Measurements from ENCODE around the gene RPS6KA4. TPM values are rescaled to one million over a fixed set of nuclear protein-coding genes. Genes with fewer than 3 reads are reported as not detected.

RPS6KA4 gene
- total and polyA plus RNA-seq, 2 of the 13 experiments (the other 11 are each of a cell fraction or from before 2014, with no cell fraction given): 8.9 to 14.2 TPM

DNA sequence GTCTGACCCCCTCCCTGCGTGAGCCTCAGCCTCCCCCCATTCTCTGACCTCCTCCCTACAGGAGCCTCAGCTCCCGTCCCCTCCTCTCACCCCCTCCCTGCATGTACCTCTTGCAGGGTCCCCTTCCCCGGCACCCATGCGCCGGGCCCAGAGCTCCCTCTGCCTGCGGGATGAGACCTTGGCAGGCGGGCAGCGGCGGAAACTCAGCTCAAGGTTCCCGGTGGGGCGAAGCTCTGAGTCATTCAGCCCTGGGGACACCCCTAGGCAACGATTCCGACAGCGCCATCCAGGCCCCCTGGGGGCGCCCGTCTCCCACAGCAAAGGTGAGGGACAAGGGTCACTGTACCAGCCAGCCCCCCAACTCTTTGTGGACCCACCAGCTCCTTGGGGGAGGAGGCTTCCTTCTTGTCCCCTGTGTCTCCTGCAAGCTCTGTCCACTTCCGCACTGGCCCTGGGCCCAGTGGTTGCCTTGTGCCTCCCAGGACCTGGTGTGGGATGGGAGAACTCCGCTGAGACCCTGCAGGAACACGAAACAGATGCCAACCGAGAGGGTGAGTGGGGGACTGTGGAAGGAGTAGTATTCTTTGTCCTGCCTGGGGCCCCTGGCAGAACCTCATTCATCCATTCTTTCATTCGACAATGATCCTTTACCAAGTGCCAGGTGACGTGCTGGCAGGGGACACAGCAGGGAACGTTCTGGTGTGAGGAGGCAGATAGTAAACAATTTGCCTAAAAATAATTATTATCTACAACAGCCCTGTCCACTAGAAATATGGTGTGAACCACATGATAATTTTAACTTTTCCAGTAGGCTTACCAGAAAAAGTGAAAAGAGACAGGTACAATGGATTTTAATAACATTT is 3.7 kb upstream of the RPS6KA4 start (continued):
- TF ChIP-seq, protein P1, sequence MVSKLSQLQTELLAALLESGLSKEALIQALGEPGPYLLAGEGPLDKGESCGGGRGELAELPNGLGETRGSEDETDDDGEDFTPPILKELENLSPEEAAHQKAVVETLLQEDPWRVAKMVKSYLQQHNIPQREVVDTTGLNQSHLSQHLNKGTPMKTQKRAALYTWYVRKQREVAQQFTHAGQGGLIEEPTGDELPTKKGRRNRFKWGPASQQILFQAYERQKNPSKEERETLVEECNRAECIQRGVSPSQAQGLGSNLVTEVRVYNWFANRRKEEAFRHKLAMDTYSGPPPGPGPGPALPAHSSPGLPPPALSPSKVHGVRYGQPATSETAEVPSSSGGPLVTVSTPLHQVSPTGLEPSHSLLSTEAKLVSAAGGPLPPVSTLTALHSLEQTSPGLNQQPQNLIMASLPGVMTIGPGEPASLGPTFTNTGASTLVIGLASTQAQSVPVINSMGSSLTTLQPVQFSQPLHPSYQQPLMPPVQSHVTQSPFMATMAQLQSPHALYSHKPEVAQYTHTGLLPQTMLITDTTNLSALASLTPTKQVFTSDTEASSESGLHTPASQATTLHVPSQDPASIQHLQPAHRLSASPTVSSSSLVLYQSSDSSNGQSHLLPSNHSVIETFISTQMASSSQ (IDR thresholded peaks at IDR 0.05; ENCODE audit: low read depth): no peak
- TF ChIP-seq, protein P1 (CRISPR knock-in tag; IDR thresholded peaks at IDR 0.05; ENCODE audit: borderline replicate concordance): peak; percentile 40; the same call in 1 of the 2 replicates
- TF ChIP-seq TBX2 (CRISPR knock-in tag; IDR thresholded peaks at IDR 0.05; ENCODE audit: borderline replicate concordance): peak; percentile 54; the same call in 1 of the 2 replicates
- no peak for TF ChIP-seq ZNF160 (CRISPR knock-in tag; IDR thresholded peaks at IDR 0.05)
- peak; percentile 47 for TF ChIP-seq RARA (CRISPR knock-in tag; IDR thresholded peaks at IDR 0.05)
- TF ChIP-seq U2AF1 (optimal IDR thresholded peaks at IDR 0.05; ENCODE audit: low read depth, low read length): no peak
- TF ChIP-seq, protein P2, sequence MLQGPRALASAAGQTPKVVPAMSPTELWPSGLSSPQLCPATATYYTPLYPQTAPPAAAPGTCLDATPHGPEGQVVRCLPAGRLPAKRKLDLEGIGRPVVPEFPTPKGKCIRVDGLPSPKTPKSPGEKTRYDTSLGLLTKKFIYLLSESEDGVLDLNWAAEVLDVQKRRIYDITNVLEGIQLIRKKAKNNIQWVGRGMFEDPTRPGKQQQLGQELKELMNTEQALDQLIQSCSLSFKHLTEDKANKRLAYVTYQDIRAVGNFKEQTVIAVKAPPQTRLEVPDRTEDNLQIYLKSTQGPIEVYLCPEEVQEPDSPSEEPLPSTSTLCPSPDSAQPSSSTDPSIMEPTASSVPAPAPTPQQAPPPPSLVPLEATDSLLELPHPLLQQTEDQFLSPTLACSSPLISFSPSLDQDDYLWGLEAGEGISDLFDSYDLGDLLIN (CRISPR knock-in tag; IDR thresholded peaks at IDR 0.05; ENCODE audit: borderline replicate concordance): no peak
- TF ChIP-seq, protein P3, sequence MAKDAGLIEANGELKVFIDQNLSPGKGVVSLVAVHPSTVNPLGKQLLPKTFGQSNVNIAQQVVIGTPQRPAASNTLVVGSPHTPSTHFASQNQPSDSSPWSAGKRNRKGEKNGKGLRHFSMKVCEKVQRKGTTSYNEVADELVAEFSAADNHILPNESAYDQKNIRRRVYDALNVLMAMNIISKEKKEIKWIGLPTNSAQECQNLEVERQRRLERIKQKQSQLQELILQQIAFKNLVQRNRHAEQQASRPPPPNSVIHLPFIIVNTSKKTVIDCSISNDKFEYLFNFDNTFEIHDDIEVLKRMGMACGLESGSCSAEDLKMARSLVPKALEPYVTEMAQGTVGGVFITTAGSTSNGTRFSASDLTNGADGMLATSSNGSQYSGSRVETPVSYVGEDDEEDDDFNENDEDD (CRISPR knock-in tag; IDR thresholded peaks at IDR 0.05; ENCODE audit: borderline replicate concordance): no peak
- TF ChIP-seq KAT8 (CRISPR knock-in tag; IDR thresholded peaks at IDR 0.05): peak; percentile 67; the same call in 1 of the 2 replicates
- TF ChIP-seq, protein P4, sequence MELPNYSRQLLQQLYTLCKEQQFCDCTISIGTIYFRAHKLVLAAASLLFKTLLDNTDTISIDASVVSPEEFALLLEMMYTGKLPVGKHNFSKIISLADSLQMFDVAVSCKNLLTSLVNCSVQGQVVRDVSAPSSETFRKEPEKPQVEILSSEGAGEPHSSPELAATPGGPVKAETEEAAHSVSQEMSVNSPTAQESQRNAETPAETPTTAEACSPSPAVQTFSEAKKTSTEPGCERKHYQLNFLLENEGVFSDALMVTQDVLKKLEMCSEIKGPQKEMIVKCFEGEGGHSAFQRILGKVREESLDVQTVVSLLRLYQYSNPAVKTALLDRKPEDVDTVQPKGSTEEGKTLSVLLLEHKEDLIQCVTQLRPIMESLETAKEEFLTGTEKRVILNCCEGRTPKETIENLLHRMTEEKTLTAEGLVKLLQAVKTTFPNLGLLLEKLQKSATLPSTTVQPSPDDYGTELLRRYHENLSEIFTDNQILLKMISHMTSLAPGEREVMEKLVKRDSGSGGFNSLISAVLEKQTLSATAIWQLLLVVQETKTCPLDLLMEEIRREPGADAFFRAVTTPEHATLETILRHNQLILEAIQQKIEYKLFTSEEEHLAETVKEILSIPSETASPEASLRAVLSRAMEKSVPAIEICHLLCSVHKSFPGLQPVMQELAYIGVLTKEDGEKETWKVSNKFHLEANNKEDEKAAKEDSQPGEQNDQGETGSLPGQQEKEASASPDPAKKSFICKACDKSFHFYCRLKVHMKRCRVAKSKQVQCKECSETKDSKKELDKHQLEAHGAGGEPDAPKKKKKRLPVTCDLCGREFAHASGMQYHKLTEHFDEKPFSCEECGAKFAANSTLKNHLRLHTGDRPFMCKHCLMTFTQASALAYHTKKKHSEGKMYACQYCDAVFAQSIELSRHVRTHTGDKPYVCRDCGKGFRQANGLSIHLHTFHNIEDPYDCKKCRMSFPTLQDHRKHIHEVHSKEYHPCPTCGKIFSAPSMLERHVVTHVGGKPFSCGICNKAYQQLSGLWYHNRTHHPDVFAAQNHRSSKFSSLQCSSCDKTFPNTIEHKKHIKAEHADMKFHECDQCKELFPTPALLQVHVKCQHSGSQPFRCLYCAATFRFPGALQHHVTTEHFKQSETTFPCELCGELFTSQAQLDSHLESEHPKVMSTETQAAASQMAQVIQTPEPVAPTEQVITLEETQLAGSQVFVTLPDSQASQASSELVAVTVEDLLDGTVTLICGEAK (IDR thresholded peaks at IDR 0.05): no peak
- TF ChIP-seq, protein P4 (CRISPR knock-in tag; IDR thresholded peaks at IDR 0.05): peak; percentile 47; the same call in 1 of the 2 replicates
